Esophagus muscularis mucosa (tissue), 3 donors: Measurements from ENCODE around the gene ARMC12.

Experiments used
- POLR2A ChIP-seq: fragments of 450-650 bp; IDR thresholded peaks from one replicate; pipeline ENCODE4 v1.6.1; 2017; ENCODE audit warnings: antibody characterized with exemption, moderate library complexity, mild to moderate bottlenecking, low read depth
- POLR2AphosphoS5 ChIP-seq, 2 donors: sonication (generic); formaldehyde crosslinking; IDR thresholded peaks; one replicate each; pipeline ENCODE4 v1.6.1; 2017; ENCODE audit warnings: antibody characterized with exemption in 2 of 2
- TF ChIP-seq, protein P1 (sequence below), 3 experiments: fragments of 200-600 bp in 2 of 3; fragments of 450-650 bp in 1 of 3; sonication (generic) in 2 of 3; IDR thresholded peaks; one replicate each; pipeline ENCODE4 v1.5.1; 2017 to 2019; ENCODE audit warnings: antibody characterized with exemption in 3 of 3, mild to moderate bottlenecking in 2 of 3, moderate library complexity in 1 of 3

DNA sequence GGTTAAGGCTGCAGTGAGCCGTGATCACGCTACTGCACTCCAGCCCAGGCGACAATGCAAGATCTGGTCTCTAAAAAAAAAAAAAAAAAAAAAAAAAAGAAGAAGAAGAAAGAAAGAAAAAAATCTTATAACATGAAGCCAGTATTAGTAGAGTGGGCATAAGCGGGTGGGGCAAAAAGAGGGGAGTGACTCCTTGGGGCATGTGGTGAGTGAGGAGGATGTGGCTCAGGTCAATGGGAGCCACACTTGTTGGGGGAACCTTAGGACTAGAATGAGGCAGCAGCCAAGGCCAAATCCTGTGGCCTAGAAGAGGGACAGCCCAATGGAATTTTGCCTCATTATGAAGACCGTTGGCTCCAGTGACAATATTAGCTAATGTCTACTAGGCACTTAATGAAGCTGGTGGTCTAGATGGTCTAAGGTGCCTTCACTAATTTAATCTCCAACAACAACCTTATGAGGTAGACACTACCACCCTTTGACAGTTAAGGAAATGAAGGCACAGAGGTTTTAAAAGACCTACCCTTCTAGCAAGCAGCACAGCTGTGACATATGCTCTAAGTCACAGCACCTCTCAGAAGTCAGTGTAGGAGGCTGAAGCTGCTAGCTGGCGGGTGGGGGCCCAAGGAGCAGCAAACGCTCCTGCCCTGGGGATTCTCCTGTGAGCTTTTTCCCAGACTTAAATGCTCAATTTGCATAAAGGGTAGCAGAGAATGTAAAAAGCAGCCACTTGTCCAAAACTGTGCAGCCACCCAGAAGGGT, 23.6 kb upstream of the ARMC12 start:
- TF ChIP-seq, protein P1, sequence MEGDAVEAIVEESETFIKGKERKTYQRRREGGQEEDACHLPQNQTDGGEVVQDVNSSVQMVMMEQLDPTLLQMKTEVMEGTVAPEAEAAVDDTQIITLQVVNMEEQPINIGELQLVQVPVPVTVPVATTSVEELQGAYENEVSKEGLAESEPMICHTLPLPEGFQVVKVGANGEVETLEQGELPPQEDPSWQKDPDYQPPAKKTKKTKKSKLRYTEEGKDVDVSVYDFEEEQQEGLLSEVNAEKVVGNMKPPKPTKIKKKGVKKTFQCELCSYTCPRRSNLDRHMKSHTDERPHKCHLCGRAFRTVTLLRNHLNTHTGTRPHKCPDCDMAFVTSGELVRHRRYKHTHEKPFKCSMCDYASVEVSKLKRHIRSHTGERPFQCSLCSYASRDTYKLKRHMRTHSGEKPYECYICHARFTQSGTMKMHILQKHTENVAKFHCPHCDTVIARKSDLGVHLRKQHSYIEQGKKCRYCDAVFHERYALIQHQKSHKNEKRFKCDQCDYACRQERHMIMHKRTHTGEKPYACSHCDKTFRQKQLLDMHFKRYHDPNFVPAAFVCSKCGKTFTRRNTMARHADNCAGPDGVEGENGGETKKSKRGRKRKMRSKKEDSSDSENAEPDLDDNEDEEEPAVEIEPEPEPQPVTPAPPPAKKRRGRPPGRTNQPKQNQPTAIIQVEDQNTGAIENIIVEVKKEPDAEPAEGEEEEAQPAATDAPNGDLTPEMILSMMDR (IDR thresholded peaks at IDR 0.05): no peak
- no peak for TF ChIP-seq POLR2AphosphoS5 (IDR thresholded peaks at IDR 0.05)
- TF ChIP-seq POLR2A: no peak
